CD4-positive, alpha-beta T cell treated with Interleukin-17A for 4 hours (primary cell): ENCODE results near the gene ABL1.

Experiments used
- DNase-seq: peaks from one replicate; pipeline ENCODE4 v3.0.0-alpha.2; 2020; ENCODE audit warnings: mixed read lengths

ABL1 gene

DNA sequence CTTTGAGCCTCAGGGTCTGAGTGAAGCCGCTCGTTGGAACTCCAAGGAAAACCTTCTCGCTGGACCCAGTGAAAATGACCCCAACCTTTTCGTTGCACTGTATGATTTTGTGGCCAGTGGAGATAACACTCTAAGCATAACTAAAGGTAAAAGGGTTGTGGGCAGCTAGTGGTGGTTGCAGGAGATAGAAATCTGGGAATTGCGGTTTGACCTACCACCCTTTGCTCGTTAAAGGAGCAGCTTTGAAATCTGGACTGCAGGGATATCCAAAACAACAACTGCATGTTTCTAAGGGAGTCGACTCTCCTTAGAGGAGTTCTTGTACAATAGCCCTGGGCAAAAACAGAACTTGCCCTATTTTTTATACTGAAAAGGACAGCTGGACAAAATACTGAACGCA lies 19.0 kb downstream of the ABL1 start:
- no peak for DNase-seq

DNA sequence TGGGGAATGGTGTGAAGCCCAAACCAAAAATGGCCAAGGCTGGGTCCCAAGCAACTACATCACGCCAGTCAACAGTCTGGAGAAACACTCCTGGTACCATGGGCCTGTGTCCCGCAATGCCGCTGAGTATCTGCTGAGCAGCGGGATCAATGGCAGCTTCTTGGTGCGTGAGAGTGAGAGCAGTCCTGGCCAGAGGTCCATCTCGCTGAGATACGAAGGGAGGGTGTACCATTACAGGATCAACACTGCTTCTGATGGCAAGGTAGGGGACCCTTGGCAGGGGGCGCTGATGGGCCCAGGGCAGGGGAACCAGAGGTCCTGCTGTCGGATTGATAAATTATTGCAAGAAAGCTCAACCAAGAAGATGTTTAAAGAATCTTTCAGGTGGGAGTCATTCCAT lies 19.8 kb downstream of the ABL1 start:
- DNase-seq, result no peak

DNA sequence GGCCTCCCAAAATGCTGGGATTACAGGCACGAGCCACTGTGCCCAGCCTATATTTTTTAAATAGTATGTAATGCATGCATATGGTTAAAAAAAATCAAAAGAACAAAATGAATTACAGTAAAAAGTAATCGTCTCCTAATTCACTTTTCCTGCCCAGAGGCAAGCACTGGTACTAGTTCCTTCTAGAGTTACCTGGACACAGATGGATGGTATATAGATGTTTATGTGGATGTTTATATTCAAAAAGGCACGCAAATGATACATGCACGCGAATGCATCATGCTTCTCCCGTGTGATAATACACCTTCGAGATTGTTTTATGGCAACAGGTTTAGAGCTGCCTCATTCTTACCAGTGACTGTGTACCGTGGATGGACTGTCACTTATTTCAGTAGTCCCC lies 21.4 kb downstream of the ABL1 start:
- DNase-seq, result no peak

DNA sequence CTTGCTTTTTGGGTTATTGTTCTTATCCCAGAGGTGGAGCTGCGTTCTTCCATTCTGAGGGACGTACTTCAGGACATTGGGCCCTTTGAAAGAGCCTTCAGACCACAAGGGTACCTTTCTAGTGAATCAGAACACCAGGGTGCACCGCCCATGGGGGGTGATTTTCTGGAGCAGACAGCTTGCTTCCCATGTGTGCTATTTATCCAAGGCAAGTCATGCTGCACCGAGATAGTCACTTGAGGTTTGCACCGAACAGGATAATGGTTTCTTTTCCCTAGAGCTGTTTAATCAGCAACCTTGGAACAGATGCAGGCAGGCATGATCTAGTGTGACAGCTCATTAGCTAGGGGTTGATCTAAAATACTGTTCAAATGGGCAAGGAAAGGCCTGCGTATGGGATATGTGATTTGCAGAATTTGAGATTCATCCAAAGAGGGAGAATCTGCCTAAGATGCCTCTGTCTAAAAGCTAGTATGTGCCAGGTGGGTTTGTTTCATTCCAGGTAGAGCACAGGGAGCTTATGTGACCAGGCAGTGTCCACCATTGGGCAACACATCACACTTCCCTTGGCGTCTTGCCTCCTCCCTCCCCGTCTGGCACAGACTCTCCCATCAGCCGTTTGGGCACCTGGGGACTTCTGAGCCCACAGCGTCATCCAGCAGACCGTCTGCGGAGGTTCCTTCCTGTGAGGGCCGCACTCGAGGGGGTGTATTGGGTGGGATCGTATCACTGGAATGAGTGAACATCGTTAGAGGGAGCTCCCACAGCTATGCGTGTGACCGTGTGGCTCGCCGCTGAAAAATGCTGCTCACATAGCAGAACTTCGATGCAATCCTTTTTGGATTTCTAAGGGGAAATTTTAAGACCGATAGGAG lies 23.0 kb downstream of the ABL1 start:
- DNase-seq, result no peak

DNA sequence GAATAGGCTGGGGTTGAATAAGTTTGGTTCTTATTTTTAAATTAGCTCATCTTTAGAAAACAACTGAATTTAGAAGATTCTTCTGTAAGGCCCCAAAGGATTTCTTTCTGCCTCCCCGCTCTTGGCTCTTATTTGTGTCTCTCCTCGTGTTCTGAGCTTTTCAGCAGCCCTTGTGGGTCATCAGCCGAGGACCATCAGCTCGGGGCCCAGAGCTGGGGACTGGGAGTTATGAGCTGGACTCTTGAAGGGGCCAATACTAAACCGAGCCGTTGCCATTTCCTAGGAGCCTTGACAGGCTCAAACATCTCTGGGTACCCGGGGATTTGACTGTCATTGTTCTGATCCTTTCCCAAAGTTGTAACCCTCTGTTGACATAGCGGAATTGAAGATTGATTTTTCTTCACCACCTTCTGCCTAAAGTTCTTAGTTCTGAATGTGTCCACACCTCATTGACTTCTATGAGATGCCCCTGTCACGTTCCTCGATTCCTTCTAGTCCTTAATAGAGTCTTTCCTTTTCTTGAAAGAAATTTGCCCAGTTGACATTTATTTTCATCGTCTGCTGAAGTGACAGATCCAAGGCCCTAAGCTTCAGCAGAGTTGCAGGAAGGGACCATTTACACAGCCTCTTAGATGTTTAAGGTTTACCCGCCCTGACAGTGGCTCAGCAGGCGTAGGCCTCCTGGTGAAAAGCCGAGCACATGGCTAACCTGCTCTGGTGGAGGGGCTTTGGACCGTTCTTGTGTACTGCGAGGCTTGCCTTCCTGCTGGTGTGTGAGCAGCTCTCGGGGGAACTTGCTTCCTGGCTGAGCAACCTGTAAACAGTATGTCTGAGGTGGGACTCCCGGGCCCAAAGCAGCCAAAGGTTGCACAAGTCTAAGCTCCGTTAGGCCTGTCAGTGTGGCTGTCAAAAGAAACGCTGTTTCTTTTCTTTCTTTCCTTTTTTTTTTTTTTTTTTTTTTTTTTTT lies 24.0 kb downstream of the ABL1 start:
- DNase-seq, result no peak

DNA sequence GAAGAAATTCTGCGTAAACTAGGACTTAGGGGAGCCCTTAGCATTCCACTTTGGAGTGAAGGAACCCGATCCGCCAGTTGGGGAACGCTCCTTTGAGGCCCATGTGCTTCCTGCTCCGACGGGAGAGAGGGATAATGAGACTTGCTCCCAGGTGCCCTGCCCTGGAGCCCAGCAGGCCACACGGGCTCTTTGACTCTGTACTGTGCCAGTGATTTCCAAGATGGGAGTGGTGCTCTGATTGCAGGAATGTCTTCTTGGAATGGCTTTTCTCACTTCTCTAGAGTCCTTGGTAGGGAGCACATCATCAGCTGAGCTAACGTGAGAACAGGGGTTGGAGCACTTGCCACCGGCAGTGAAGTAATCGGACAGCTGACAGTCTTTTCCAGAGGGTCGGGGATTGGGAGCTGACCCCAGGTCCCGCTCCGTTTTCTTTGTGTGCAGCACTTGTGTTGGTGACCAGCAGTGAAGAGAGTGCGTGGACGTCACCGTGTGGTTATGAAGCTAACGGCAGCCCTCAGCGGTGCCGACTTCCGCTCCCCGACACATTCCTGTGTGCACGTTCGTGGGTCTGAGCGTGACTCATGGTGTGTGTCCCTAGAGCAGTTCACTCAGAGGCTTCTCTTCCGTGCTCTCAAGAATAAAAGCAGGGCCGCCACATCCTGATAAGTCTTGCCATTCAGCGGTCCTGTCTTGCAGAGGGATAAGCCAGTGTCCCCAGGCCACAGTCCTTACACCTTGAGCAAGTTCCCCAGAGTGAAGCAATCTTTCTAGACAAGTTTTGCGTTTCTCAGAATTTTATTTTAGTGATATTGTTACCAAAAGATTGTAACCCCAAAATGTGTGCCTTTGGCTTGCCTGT lies 25.6 kb downstream of the ABL1 start:
- no peak for DNase-seq

DNA sequence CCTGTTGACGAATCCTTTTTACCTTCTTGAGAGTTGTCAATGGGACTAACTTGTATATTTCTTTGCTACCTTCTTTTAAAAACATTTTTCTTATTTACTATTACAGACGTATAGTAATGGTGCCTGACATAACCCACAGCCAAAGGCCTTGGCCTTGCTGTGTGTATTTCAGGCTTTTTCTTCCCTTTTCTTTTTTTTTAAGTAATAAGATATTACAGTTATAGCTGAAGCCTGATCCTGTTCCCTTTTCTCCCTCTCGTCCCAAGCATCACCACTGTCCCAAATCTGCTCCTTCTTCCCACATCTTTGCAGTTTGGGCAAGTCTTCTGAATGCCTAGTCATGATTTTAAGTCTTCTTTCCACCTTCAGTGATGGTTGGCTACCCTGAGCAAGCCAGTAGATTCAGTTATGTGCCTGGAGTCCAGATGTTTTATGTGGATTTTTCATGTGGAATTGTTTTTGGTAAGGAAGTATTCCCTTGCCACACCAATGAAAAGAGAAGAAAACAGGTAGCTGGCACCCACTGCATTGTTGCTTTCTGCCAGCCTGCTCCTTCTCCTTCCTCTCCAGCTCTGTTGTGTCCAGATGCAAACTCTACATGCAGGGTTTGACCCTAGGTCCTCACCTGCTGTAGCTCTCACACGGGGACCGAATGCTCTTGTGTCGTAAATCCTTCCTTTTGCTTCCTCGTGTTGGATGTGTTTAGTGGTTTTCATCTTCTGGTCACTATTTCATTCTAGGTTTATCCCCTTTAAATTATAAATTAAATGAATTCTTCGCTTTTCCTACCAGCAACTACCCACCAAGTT lies 26.5 kb downstream of the ABL1 start:
- DNase-seq, result no peak

DNA sequence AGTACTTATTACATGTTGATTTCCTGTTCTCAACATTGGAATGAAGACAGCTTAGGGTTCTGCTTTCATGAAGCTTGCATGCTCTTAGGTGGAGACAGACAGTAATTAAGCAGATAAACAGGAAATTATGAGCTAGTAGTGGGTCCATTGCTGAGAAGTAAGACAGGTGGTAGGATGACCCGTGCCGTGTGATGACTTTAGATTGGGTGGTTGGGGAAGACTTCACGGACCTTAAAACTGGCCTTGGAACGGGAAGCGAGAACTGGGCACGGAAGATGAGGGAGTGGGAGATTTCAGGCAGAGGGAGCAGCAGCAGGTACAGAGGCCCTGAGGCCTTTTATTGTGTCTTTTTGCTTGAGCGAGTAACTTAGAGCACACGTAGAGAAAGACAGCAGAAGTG lies 27.2 kb downstream of the ABL1 start:
- DNase-seq, result no peak

DNA sequence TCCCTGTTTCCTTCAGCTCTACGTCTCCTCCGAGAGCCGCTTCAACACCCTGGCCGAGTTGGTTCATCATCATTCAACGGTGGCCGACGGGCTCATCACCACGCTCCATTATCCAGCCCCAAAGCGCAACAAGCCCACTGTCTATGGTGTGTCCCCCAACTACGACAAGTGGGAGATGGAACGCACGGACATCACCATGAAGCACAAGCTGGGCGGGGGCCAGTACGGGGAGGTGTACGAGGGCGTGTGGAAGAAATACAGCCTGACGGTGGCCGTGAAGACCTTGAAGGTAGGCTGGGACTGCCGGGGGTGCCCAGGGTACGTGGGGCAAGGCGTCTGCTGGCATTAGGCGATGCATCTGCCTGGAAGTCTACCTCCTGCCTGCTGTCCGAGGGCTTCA lies 27.7 kb downstream of the ABL1 start:
- DNase-seq, result no peak

DNA sequence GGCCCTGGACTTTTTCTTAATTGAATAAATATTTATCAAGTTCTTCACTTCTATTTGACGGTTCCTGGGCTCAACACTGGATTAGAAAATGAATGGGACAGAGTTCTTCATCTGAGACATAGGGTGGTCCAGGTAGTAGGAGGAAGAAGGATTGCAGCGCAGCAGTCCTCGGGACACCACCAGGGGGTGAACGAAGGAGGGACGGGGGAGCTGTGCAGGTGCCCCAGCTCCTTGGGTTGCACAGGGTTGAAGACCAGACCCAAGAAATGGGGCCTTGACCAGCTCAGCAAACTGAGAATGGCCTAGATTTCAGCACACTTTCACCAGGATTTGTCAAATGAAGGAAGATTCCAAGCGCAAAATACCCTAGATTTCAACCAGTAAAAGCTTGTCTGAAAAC lies 29.5 kb downstream of the ABL1 start:
- DNase-seq, result no peak

DNA sequence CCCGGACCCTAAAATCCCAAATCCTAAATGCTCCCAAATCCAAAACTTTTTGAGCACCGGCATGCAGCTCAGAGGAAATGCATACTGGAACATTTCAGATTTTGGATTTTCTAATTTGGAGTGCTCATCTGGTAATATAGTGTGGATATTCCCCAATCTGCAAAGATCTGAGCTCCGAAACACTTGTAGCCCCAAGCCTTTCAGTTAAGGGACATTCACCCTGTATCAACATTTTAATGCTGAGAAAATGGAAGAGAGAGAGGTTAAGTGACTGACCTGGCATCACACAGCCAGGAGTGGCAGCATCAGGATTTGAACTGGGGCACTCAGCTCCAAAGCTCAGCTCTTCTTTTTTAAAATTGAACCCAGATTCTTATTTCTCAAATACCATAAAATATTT lies 30.9 kb downstream of the ABL1 start:
- no peak for DNase-seq

DNA sequence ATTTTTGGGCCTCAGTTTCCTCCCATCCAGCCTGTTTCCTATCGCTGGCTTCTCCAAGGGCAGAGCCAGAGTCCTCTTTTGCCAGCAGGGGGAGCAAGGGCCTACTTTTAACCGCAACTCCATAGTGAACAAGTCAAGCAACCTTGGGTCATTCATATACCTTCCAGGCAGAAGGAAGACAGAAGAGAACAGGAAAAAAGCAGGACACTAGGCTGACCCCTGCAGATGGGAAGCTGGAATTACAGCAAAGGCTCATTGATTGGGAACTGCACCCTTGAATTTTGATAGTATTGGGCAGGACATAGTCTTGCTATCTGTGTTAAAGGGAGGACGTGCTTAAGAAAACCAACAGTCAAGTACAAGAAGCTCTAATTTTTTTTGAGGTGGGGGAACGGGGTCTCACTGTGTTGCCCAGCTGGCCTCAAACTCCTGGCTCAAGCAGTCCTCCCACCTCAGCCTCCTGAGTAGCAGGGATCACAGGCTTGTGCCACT lies 31.5 kb downstream of the ABL1 start:
- peak; percentile 64 for DNase-seq

DNA sequence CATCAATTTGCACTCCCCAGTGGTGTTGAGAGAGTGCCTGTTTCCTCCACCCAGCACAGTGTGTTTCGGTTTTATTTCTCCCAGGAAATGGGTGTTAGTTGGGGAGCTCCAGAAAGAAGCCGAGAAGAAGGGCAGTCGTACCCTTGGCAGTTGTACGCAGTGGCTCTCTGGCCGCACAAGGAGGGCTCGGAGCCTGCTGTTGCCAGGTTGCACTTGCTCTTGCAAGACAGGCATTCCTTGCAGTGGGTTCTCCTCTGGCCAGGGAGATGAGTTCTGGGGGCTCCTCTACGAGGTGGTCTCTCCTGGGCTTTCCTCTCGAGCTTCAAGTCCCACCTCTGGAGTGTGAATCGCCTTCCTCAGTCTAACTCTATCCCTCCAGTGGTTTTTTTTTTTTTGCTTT lies 32.5 kb downstream of the ABL1 start:
- no peak for DNase-seq

DNA sequence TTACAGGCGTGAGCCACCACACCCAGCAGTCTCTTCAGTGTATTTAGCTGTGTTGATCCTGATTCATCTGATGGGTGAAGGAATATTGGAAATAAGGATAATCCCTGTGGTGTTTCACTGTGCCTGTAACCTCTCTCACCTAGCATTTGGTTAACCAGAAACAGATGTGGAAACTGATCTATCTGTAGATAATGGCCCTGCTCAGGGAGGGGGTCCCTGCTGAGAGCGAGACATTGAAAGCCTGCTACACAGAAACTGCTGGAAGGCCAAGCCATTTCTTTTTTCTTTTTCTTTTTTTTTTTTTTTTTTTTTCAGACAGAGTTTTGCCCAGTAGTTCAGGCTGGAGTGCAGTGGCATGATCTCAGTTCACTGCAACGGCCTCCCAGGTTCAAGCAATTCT lies 33.2 kb downstream of the ABL1 start:
- no peak for DNase-seq

DNA sequence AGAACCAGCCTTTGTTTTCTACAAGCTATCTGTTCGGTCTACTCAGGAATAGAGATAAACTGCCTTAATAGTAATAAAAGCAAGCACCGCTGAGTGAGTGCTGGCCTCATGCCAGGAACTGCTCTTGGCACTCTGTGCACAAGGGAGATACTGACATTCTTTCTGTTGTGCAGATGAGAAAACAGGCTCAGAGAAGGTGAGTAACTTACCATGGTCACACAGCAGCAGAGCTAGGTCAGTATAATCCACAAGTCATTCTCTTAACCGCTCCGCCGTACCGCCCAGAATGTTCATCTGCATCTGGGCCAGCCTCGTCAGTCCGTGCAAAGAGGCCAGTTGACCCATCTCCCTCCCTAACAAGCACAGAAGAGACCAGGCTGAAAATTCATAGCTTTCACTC lies 34.2 kb downstream of the ABL1 start:
- DNase-seq, result no peak

DNA sequence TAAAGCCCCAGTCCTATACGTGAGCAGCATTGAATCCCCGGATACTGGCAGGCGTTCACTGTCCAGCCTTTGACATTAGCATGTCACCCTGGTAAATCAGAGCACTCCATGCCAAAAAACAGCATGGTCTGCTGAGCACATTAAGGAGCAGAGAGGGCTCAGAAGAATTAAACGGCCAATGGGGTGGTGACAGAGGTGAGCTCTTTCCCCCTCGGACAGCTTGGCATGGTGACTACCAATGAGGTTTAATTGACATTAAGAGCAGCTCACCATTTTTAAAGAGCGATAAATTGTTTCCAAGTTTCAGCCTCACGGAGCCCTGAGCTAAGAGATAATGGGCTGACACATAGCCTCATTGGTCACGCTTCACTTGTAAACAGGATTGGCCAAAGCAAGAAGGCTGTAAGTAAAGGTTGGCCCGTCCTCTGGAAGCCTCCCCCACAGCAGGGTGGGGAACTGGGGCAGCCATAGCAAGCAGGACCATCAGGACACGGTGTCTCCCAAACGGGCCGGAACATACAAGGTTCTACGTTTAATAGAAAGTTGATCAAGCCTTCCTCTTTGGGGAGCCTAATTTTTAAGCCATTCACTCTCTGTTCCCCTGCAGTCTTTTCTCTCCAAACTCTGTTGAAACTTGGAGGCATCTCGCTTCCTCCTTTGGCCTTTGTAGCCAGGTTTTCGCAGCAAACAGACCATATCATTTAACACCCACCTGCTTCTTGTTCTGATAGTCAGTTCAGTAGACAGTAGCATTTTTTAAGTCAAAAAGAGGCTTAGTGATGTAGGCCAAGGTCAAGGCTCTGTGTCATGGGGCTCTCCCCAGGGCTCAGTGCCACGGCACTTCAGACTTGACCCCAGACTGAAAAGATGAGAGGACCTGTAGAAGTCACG lies 35.7 kb downstream of the ABL1 start:
- no peak for DNase-seq

DNA sequence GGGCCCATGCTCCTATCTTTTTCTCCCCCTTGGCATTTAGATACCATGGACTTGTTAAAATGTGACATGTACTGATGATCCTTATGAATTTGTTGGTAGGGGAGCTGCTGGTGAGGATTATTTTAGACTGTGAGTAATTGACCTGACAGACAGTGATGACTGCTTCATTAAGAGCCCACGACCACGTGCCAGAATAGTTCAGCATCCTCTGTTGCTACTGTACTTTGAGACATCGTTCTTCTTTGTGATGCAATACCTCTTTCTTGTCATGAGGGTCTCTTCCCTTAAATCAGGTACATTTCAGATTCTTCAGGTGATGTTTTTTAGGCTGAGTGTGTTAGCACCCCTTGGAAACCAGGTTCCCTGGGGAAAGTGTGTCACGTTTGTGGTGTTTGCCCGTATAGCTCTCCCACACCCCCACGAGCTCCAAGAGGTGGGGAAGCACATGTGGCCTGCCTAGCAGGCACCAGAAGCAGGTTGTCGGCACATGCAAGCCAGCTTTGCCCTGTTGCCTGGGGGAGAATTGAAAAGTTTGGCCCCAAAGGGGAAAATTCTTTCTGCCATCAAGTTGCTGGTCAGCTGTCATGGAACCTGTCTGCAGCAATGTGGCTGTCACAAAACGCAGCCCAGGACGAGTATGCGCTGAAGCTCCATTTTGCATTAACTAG lies 36.5 kb downstream of the ABL1 start:
- no peak for DNase-seq

DNA sequence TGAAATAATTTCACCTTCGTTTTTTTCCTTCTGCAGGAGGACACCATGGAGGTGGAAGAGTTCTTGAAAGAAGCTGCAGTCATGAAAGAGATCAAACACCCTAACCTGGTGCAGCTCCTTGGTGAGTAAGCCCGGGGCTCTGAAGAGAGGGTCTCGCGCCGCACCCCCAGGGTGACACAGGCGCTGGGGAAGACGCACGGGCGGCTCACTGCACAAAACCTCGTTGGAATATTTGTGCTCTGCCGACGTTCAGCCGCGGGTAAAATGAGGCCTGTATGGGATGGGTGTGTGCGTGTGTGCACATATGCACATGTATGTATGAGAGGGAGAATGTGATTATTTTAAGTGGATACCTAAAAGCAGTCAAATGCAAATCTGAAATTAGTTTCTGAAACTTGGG lies 37.0 kb downstream of the ABL1 start:
- no peak for DNase-seq

DNA sequence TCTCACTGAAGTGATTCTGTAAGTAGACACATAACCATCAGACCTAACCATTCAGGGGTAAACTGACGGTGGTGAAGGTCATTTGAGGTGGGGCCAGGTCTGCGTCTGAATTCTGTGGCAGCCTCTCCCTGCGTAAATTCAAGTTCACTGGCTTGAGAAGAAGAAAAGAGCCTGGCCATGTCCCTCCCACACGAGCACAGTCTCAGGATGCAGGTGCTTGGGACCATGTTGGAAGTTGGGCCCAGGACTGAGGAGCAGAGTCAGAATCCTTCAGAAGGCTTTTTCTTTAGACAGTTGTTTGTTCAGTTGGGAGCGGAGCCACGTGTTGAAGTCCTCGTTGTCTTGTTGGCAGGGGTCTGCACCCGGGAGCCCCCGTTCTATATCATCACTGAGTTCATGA lies 37.5 kb downstream of the ABL1 start:
- DNase-seq, result no peak

DNA sequence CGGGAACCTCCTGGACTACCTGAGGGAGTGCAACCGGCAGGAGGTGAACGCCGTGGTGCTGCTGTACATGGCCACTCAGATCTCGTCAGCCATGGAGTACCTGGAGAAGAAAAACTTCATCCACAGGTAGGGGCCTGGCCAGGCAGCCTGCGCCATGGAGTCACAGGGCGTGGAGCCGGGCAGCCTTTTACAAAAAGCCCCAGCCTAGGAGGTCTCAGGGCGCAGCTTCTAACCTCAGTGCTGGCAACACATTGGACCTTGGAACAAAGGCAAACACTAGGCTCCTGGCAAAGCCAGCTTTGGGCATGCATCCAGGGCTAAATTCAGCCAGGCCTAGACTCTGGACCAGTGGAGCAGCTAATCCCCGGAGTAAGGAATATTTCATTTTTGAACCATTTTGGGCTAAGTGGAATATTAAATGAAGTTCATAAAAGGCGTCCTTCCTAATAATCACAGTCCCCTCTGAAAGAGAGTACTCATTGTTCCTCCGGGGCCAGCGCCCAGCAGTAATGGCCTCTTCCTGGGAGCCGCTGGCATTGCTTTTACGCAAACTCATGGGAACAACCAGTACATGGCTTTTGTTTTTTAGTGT lies 38.0 kb downstream of the ABL1 start:
- no peak for DNase-seq
